CD4-positive, CD25-positive, alpha-beta regulatory T cell (primary cell): ENCODE data around the gene QKI. TPM values are rescaled to one million over a fixed set of nuclear protein-coding genes. Genes with fewer than 3 reads are reported as not detected.

ENCODE experiments used
- ATAC-seq, 2 donors: fragments of 150-1000 bp; cut with Tn5 transposase; one replicate each; pipeline ENCODE4 v1.10.0; 2021; ENCODE audit warnings: low read depth in 2 of 2, moderate number of reproducible peaks in 2 of 2, moderate library complexity in 1 of 2
- DNase-seq, 3 donors: peaks; one replicate each; pipeline versions ENCODE4 v3.0.0 to v3.0.0-alpha.2; 2012 to 2022; ENCODE audit warnings: mixed read lengths in 1 of 3
- H3K27ac ChIP-seq: one replicate; pipeline ENCODE4 v1.7.0; 2013; ENCODE audit warnings: mild to moderate bottlenecking, low read length; ENCODE audit not compliant: insufficient read depth, poor library complexity, severe bottlenecking
- H3K27me3 ChIP-seq: one replicate; pipeline ENCODE4 v1.7.0; 2013; ENCODE audit warnings: low read length; ENCODE audit not compliant: control insufficient read depth, insufficient read depth
- H3K36me3 ChIP-seq: one replicate; pipeline ENCODE4 v1.7.0; 2013; ENCODE audit warnings: mild to moderate bottlenecking, low read length, moderate library complexity; ENCODE audit not compliant: control insufficient read depth, insufficient read depth
- H3K4me1 ChIP-seq: 2 replicates; pipeline ENCODE4 v1.7.0; 2013; ENCODE audit warnings: mild to moderate bottlenecking, low read length; ENCODE audit not compliant: insufficient read depth, control insufficient read depth, poor library complexity, severe bottlenecking
- H3K4me3 ChIP-seq: one replicate; pipeline ENCODE4 v1.7.0; 2013; ENCODE audit warnings: low read depth, mild to moderate bottlenecking, low read length, moderate library complexity
- H3K9me3 ChIP-seq, 2 experiments: 1 replicate in 1 of 2; 2 replicates in 1 of 2; pipeline ENCODE4 v1.7.0; 2013; ENCODE audit warnings: low read length in 2 of 2, mild to moderate bottlenecking in 1 of 2, moderate library complexity in 1 of 2; ENCODE audit not compliant: control insufficient read depth in 2 of 2
- H3K27ac Mint-ChIP-seq, 3 donors: one replicate each; pipeline ENCODE4 v1.8.0; 2020 to 2022; ENCODE audit warnings: mild to moderate bottlenecking in 3 of 3, mixed read lengths in 3 of 3, moderate library complexity in 2 of 3
- H3K27me3 Mint-ChIP-seq: one replicate; pipeline ENCODE4 v1.8.0; 2022; ENCODE audit warnings: mild to moderate bottlenecking, mixed read lengths
- H3K36me3 Mint-ChIP-seq: one replicate; pipeline ENCODE4 v1.8.0; 2020; ENCODE audit warnings: mixed read lengths
- H3K4me1 Mint-ChIP-seq, 4 donors: one replicate each; pipeline ENCODE4 v1.8.0; 2020 to 2022; ENCODE audit warnings: mixed read lengths in 4 of 4, mild to moderate bottlenecking in 1 of 4
- H3K4me3 Mint-ChIP-seq, 4 donors: one replicate each; pipeline ENCODE4 v1.8.0; 2020 to 2022; ENCODE audit warnings: mild to moderate bottlenecking in 4 of 4, mixed read lengths in 4 of 4, moderate library complexity in 3 of 4
- H3K9me3 Mint-ChIP-seq, 7 donors: one replicate each; pipeline ENCODE4 v1.8.0; 2020 to 2022; ENCODE audit warnings: mixed read lengths in 7 of 7, mild to moderate bottlenecking in 3 of 7, moderate library complexity in 2 of 7
- polyA plus RNA-seq, 4 donors: library from polyadenylated mRNA; unstranded; fragments of 300-500 nt; fragmentation: Illumina TruSeq; gene quantifications; one replicate each; pipeline ENCODE4 v1.2.3, GENCODE V29; 2021
- total RNA-seq: library from RNA; stranded (reverse); gene quantifications from one replicate; pipeline ENCODE4 v1.2.3, GENCODE V29; 2022

The QKI gene
- total and polyA plus RNA-seq, 5 donors from 2014 or later = 10.0 to 89.7 (median 17.2) TPM

- Histone ChIP-seq H3K27me3 (no peaks in the 10 kb centered on the region), H3K9me3 (no peaks in the 10 kb centered on the region), H3K36me3 (peaks cover 4% of the 10 kb centered on the region), H3K4me1 (no peaks in the 10 kb centered on the region), H3K27ac (no peak overlapping the region), H3K4me3 (no peak overlapping the region)
- Mint-ChIP-seq H3K27ac (peak overlapping the region in 1 of 3 donors; percentile 16), H3K9me3 (peaks cover 0 to 2% (median 0%) of the 10 kb centered on the region in 7 donors), H3K27me3 (no peaks in the 10 kb centered on the region), H3K36me3 (peaks cover 24% of the 10 kb centered on the region), H3K4me1 (peaks cover 23 to 32% (median 29%) of the 10 kb centered on the region in 4 donors), H3K4me3 (no peak overlapping the region)
- ATAC-seq = no peak
- no peak for DNase-seq
Observed at GRCh38 chr6:163483107-163483506, 68.6 kb downstream of the QKI start.

GRCh38 chr6:163485388-163485851 lies 70.9 kb downstream of the QKI start:
- no peak for ATAC-seq
- H3K36me3 Mint-ChIP-seq = peaks cover 8% of the 10 kb centered on the region
- H3K27me3 Mint-ChIP-seq = no peaks in the 10 kb centered on the region
- no peak overlapping the region for H3K4me3 ChIP-seq
- H3K27ac Mint-ChIP-seq = no peak overlapping the region
- peaks cover 34 to 49% (median 43%) of the 10 kb centered on the region in 4 donors for H3K4me1 Mint-ChIP-seq
- no peak overlapping the region for H3K27ac ChIP-seq
- H3K27me3 ChIP-seq = no peaks in the 10 kb centered on the region
- peaks cover 4% of the 10 kb centered on the region for H3K4me1 ChIP-seq
- peaks cover 0 to 1% (median 0%) of the 10 kb centered on the region in 7 donors for H3K9me3 Mint-ChIP-seq
- H3K4me3 Mint-ChIP-seq = no peak overlapping the region
- H3K36me3 ChIP-seq = no peaks in the 10 kb centered on the region
- H3K9me3 ChIP-seq = no peaks in the 10 kb centered on the region
- DNase-seq = no peak

GRCh38 chr6:163486821-163487220 lies 72.3 kb downstream of the QKI start:
- Histone ChIP-seq H3K27me3 (no peaks in the 10 kb centered on the region), H3K27ac (no peak overlapping the region), H3K9me3 (no peaks in the 10 kb centered on the region), H3K36me3 (no peaks in the 10 kb centered on the region), H3K4me1 (peaks cover 9% of the 10 kb centered on the region), H3K4me3 (no peak overlapping the region)
- Mint-ChIP-seq H3K27ac (peak overlapping the region in 1 of 3 donors; percentile 27), H3K4me3 (no peak overlapping the region), H3K27me3 (no peaks in the 10 kb centered on the region), H3K9me3 (peaks cover 0 to 1% (median 0%) of the 10 kb centered on the region in 7 donors), H3K36me3 (peaks cover 4% of the 10 kb centered on the region), H3K4me1 (peaks cover 42 to 60% (median 46%) of the 10 kb centered on the region in 4 donors)
- DNase-seq (no peak), ATAC-seq (no peak)

GRCh38 chr6:163487606-163488005 lies 73.1 kb downstream of the QKI start:
- peaks cover 9% of the 10 kb centered on the region for H3K4me1 ChIP-seq
- no peaks in the 10 kb centered on the region for H3K36me3 ChIP-seq
- Mint-ChIP-seq H3K36me3 (peaks cover 4% of the 10 kb centered on the region), H3K27ac (peak overlapping the region in 2 of 3 donors; percentile 8 to 11), H3K4me3 (no peak overlapping the region), H3K9me3 (peaks cover 0 to 1% (median 0%) of the 10 kb centered on the region in 7 donors), H3K4me1 (peaks cover 42 to 60% (median 46%) of the 10 kb centered on the region in 4 donors), H3K27me3 (no peaks in the 10 kb centered on the region)
- no peak for DNase-seq
- H3K9me3 ChIP-seq = no peaks in the 10 kb centered on the region
- H3K27ac ChIP-seq = no peak overlapping the region
- no peak overlapping the region for H3K4me3 ChIP-seq
- no peak for ATAC-seq
- no peaks in the 10 kb centered on the region for H3K27me3 ChIP-seq

- H3K4me1 Mint-ChIP-seq = peaks cover 38 to 58% (median 41%) of the 10 kb centered on the region in 4 donors
- Histone ChIP-seq H3K27ac (no peak overlapping the region), H3K4me3 (no peak overlapping the region), H3K36me3 (no peaks in the 10 kb centered on the region), H3K4me1 (peaks cover 9% of the 10 kb centered on the region), H3K9me3 (no peaks in the 10 kb centered on the region), H3K27me3 (no peaks in the 10 kb centered on the region)
- DNase-seq (no peak), ATAC-seq (no peak)
- no peaks in the 10 kb centered on the region for H3K27me3 Mint-ChIP-seq
- H3K27ac Mint-ChIP-seq = no peak overlapping the region
- H3K36me3 Mint-ChIP-seq = no peaks in the 10 kb centered on the region
- no peak overlapping the region for H3K4me3 Mint-ChIP-seq
- no peaks in the 10 kb centered on the region for H3K9me3 Mint-ChIP-seq
Observed at GRCh38 chr6:163489584-163489983, 75.1 kb downstream of the QKI start.

- H3K27ac ChIP-seq = peak overlapping the region; percentile 57
- no peaks in the 10 kb centered on the region for H3K36me3 ChIP-seq
- peaks cover 9% of the 10 kb centered on the region for H3K4me1 ChIP-seq
- Mint-ChIP-seq H3K27ac (peak overlapping the region; percentile 59 to 84 (median 65)), H3K9me3 (no peaks in the 10 kb centered on the region), H3K4me3 (peak overlapping the region in 3 of 4 donors; percentile 7 to 53 (median 37)), H3K27me3 (no peaks in the 10 kb centered on the region), H3K36me3 (no peaks in the 10 kb centered on the region), H3K4me1 (peaks cover 28 to 58% (median 41%) of the 10 kb centered on the region in 4 donors)
- H3K4me3 ChIP-seq = peak overlapping the region; percentile 41
- H3K9me3 ChIP-seq = no peaks in the 10 kb centered on the region
- DNase-seq (peak; percentile 8 to 36 (median 10)), ATAC-seq (no peak)
- no peaks in the 10 kb centered on the region for H3K27me3 ChIP-seq
Observed at GRCh38 chr6:163490826-163491577, 76.5 kb downstream of the QKI start.

GRCh38 chr6:163491737-163492300 lies 77.3 kb downstream of the QKI start:
- no peak overlapping the region for H3K27ac ChIP-seq
- Mint-ChIP-seq H3K27ac (no peak overlapping the region), H3K27me3 (no peaks in the 10 kb centered on the region), H3K4me1 (peaks cover 34 to 60% (median 43%) of the 10 kb centered on the region in 4 donors), H3K4me3 (no peak overlapping the region), H3K36me3 (no peaks in the 10 kb centered on the region), H3K9me3 (no peaks in the 10 kb centered on the region)
- no peak overlapping the region for H3K4me3 ChIP-seq
- H3K4me1 ChIP-seq = peaks cover 9% of the 10 kb centered on the region
- ATAC-seq = no peak
- H3K9me3 ChIP-seq = no peaks in the 10 kb centered on the region
- H3K36me3 ChIP-seq = no peaks in the 10 kb centered on the region
- no peaks in the 10 kb centered on the region for H3K27me3 ChIP-seq
- DNase-seq = no peak
